ENCODE results near the gene CACNA2D3. TPM values are rescaled to one million over a fixed set of nuclear protein-coding genes. Genes with fewer than 3 reads are reported as not detected.

The CACNA2D3 gene
- total RNA-seq, 2 experiments from 2014 or later: not detected

DNA sequence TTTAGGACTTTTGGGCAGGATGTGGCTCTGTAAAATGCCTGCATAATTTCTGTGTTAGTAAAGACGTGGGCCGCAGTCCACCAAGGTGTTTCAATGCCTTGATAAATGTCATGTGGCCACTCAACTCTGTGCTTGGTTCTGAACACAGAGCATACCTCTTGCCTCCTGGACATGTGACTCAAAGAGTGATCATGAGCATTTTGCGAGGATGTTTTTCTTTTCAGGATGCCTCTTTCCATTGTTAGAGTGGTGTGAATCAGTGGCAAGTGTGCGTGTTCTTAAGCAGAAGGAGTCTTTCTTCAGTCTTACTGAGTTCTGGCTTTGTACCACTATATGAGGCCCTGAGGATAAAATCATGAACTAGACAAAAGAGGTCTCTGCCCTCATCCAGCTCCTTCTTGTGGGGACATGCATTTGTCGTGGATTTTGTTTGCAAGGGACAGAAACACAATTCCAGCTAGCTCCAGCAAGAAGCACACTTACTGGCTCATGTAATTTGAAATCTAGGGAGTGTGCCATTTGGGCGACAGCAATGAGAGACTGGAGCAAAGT, 442.1 kb downstream of the CACNA2D3 start:
- POLR2A ChIA-PET: no interaction called here
- no peak for DNase-seq
- Mint-ChIP-seq H3K27ac (no peak overlapping the region), H3K36me3 (no peaks in the 10 kb centered on the region), H3K27me3 (no peaks in the 10 kb centered on the region), H3K4me1 (ENCODE audit: low read depth) (no peaks in the 10 kb centered on the region), H3K9me3 (no peaks in the 10 kb centered on the region), H3K4me3 (no peak overlapping the region)
- intact Hi-C loops (cut with micrococcal nuclease): no loop called here
- CTCF ChIA-PET: no interaction called here

DNA sequence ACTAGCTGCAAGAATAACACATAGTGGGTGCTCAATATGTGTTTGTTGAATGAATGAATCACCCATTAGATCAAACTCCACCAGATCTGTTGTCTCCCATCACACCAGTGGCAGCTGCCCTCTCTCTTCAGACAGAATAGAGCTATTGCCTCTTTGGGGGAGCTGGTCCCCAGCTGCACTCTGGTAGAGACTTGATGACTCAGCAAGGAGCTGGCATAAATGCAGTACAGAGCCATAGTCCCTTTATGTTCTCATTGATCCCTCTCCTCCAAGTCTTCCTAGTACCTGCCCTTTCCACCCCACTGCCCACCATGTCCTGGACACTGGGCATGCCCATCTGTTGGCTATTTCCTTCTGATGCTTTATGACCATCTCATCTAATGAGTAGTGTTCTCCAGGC, 443.6 kb downstream of the CACNA2D3 start:
- ChIA-PET CTCF (no interaction called here), POLR2A (no interaction called here)
- no peaks in the 10 kb centered on the region for H3K9me3 Mint-ChIP-seq
- H3K4me1 Mint-ChIP-seq (ENCODE audit: low read depth): no peaks in the 10 kb centered on the region
- H3K4me3 Mint-ChIP-seq: no peak overlapping the region
- H3K36me3 Mint-ChIP-seq: no peaks in the 10 kb centered on the region
- no peaks in the 10 kb centered on the region for H3K27me3 Mint-ChIP-seq
- intact Hi-C loops (cut with micrococcal nuclease): no loop called here
- DNase-seq: no peak
- no peak overlapping the region for H3K27ac Mint-ChIP-seq

DNA sequence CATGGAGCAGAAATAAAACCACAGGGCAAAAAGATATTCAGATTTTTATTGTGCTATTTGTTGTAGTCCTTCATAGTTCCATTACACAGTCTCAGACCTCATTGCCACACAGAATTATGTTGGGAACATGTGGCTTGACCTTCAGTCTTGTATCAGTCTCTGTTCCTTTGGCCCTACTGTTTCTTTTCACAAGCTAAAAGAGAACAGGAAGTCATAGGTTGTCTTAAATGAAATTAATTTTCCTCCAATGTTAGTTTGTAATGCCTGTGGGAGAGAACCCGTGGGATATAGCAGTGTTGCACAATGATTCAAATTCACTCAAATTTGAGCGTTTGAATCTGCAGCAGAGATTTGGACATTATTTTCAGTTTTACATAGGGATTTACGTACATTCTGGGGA, 445.6 kb downstream of the CACNA2D3 start:
- Mint-ChIP-seq H3K4me3 (no peak overlapping the region), H3K27ac (no peak overlapping the region), H3K27me3 (no peaks in the 10 kb centered on the region), H3K9me3 (no peaks in the 10 kb centered on the region), H3K36me3 (no peaks in the 10 kb centered on the region), H3K4me1 (ENCODE audit: low read depth) (no peaks in the 10 kb centered on the region)
- ChIA-PET POLR2A (no interaction called here), CTCF (no interaction called here)
- DNase-seq: no peak
- intact Hi-C loops (cut with micrococcal nuclease): no loop called here

DNA sequence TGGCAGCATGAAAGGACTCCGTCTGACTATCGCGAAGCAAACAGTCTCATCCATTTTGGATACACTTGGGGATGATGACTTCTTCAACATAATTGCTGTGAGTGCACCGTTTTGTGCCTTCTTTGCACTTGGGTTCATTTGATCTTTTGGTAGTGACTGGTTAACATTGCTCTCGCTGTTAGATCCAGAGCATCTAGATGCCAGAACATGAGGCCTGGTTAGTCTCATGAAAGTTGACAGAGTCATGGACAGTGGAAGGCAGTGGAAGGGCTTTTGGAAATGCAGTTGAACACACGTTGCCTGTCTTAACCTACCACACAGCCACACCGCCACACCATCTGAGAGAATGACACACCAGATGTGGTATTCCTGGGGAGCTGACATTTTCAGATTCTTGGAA, 447.7 kb downstream of the CACNA2D3 start:
- no peak for DNase-seq
- H3K4me1 Mint-ChIP-seq (ENCODE audit: low read depth): no peaks in the 10 kb centered on the region
- no peak overlapping the region for H3K4me3 Mint-ChIP-seq
- ChIA-PET CTCF (no interaction called here), POLR2A (no interaction called here)
- H3K9me3 Mint-ChIP-seq: no peaks in the 10 kb centered on the region
- H3K27ac Mint-ChIP-seq: no peak overlapping the region
- H3K36me3 Mint-ChIP-seq: no peaks in the 10 kb centered on the region
- intact Hi-C loops (cut with micrococcal nuclease): no loop called here
- H3K27me3 Mint-ChIP-seq: no peaks in the 10 kb centered on the region

DNA sequence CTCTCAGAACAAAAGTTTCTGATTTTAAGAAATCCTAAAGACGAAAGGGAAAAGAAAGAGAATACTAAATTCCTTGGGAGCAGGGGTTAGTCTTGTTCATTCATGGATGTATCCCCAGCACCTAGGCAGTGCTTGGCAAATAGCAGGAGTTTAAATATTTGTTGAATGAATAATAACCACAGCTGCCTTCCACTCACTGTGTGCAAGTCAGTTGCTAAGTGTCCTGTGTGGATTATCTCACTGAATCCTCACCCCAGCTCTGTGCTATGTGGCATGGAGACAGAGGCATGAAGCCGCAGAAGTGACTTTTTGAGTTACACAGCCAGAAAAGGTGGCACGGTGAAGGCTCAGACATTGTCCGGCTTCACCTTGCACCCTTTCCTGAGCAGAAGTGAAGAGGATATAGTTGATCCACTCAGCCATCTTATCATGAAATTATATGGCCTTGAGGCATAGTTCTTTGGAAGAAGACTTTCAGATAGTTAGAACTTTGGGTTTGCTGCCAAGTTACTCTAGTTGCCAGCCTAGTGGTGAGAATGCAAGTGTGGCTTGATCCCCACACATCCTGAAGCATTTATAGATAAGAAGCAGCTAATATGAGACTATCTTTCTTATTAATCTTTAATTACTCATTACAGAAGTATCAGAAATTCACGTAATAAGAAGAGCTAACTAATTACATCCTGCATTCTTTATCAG, 450.0 kb downstream of the CACNA2D3 start:
- Mint-ChIP-seq H3K9me3 (no peaks in the 10 kb centered on the region), H3K36me3 (no peaks in the 10 kb centered on the region), H3K27me3 (no peaks in the 10 kb centered on the region), H3K27ac (no peak overlapping the region), H3K4me3 (no peak overlapping the region), H3K4me1 (ENCODE audit: low read depth) (no peaks in the 10 kb centered on the region)
- ChIA-PET CTCF (no interaction called here), POLR2A (no interaction called here)
- intact Hi-C loops (cut with micrococcal nuclease): no loop called here
- no peak for DNase-seq

DNA sequence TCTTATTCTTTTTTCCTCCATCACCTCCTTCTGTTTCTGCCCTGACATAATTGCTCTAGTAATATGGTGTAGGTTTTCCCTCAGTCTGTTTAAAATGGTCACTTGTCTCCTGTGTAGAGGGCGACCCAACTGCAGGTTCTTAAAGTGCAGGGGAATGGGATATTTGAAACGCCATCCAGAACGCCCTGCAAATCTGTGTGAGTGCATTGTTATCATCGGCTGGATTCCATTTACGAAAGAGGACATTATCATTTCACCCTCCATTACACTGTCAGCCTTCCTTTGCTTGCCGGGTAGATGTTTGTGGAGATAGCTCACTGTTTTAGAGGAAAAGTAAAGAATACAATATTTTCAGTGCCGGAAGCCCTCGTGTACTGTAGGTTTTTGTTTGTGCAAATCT, 451.5 kb downstream of the CACNA2D3 start:
- no peaks in the 10 kb centered on the region for H3K9me3 Mint-ChIP-seq
- no peak overlapping the region for H3K27ac Mint-ChIP-seq
- intact Hi-C loops (cut with micrococcal nuclease): no loop called here
- H3K36me3 Mint-ChIP-seq: no peaks in the 10 kb centered on the region
- DNase-seq: no peak
- ChIA-PET CTCF (no interaction called here), POLR2A (no interaction called here)
- H3K27me3 Mint-ChIP-seq: no peaks in the 10 kb centered on the region
- H3K4me3 Mint-ChIP-seq: no peak overlapping the region
- H3K4me1 Mint-ChIP-seq (ENCODE audit: low read depth): no peaks in the 10 kb centered on the region

DNA sequence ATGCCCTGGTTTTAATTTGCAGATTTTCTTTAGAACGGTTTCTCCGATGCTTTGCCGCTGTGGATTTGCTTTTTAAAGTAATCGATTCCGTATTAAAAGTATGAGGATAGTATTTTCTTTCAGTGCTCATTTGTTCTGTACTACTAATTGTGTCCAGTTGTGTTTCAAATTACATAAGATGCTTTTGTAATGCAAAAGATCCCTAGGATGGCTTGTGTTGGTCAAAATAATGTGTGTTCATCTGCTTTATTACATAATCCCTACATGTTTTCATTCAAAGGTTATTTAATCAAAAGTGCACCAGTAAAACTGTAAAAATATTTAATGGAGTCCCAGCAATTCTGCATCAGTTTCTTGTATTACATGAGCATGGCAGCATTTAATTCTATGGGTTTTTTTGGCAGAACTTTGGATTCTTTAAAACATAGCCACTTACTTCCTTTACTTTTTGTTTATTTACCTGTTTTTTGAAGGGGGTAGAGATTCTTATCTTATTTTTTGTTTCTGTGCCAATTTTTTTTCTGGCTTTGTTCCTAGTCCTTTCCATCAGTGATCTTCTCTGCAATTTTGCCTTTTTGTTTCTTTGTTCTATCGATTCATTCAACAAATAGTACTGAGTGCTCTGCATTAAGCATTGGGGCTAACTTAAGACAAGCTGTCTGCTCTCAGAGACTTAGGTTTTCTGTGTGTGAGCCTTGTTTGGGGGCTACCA, 452.7 kb downstream of the CACNA2D3 start:
- ChIA-PET CTCF (no interaction called here), POLR2A (no interaction called here)
- DNase-seq: no peak
- Mint-ChIP-seq H3K4me1 (ENCODE audit: low read depth) (no peaks in the 10 kb centered on the region), H3K27me3 (no peaks in the 10 kb centered on the region), H3K9me3 (peaks cover 3% of the 10 kb centered on the region), H3K36me3 (no peaks in the 10 kb centered on the region), H3K27ac (no peak overlapping the region), H3K4me3 (no peak overlapping the region)
- intact Hi-C loops (cut with micrococcal nuclease): no loop called here

DNA sequence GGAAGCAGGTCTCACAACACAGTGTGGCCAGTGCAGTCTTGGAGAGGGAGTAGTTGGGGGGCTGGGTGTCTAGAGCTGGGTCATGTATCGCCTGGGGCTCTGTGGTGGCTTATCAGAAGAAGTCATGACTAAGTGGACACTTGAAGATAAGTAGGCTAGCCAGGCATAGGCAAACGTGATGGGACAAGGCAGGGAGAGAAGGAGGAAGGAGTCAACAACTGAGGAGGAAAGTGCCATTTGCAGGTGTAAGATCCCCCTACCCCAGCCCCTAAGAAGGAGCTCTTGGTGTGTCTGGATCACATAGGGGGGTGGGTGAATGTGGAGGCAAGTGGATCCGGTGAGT, 453.2 kb downstream of the CACNA2D3 start:
- no peaks in the 10 kb centered on the region for H3K36me3 Mint-ChIP-seq
- intact Hi-C loops (cut with micrococcal nuclease): no loop called here
- H3K27me3 Mint-ChIP-seq: no peaks in the 10 kb centered on the region
- peaks cover 3% of the 10 kb centered on the region for H3K9me3 Mint-ChIP-seq
- no peaks in the 10 kb centered on the region for H3K4me1 Mint-ChIP-seq (ENCODE audit: low read depth)
- ChIA-PET CTCF (no interaction called here), POLR2A (no interaction called here)
- H3K4me3 Mint-ChIP-seq: no peak overlapping the region
- DNase-seq: no peak
- H3K27ac Mint-ChIP-seq: no peak overlapping the region

DNA sequence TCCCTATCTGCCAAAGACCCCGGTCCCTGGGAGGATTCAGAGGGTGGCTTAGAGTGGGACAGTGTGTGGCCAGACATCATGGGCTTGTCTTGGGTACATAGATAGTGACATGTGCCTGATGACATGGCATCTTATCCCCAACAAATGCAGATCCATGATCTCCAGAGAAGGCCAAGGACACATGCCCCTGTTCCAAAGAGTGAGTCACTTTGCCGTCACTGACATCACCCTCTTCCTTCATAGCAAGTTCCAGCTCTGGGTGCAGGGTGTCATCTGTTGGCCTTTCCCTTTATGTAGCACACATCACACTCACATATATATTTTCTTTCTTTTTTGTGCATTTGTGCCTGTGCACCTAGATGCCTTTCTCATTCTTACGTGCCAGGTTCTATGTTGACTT, 455.0 kb downstream of the CACNA2D3 start:
- Mint-ChIP-seq H3K27ac (no peak overlapping the region), H3K4me3 (no peak overlapping the region), H3K27me3 (no peaks in the 10 kb centered on the region), H3K9me3 (peaks cover 3% of the 10 kb centered on the region), H3K36me3 (no peaks in the 10 kb centered on the region), H3K4me1 (ENCODE audit: low read depth) (no peaks in the 10 kb centered on the region)
- ChIA-PET CTCF (no interaction called here), POLR2A (interaction anchor here (0.6 kb wide), 1 partner anchor 60 kb away, joined by 3 read pairs; no protein-coding TSS in a partner anchor)
- DNase-seq: no peak
- intact Hi-C loops (cut with micrococcal nuclease): no loop called here

DNA sequence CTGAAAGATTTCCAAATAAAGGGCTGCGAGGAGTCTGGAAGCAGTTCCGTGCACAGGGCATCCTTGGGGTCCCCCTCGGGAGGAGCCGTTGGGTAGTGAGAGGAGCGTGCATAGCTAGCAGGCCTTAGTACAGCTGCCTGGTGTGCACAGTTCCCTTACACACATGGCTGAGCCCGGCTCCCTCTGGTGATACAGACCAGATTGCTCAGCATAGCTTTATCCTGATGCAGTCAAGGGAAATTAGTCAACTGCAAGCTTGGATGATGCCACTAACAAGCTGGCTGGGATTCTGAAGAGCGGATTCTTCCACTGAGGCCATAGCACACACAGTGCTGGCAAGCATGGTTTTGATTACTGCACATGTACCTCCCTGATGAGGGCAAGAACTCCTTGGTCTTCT, 456.1 kb downstream of the CACNA2D3 start:
- Mint-ChIP-seq H3K9me3 (peaks cover 3% of the 10 kb centered on the region), H3K27ac (no peak overlapping the region), H3K4me1 (ENCODE audit: low read depth) (no peaks in the 10 kb centered on the region), H3K36me3 (no peaks in the 10 kb centered on the region), H3K27me3 (no peaks in the 10 kb centered on the region), H3K4me3 (no peak overlapping the region)
- CTCF ChIA-PET: no interaction called here
- intact Hi-C loops (cut with micrococcal nuclease): no loop called here
- POLR2A ChIA-PET: no interaction called here
- no peak for DNase-seq

DNA sequence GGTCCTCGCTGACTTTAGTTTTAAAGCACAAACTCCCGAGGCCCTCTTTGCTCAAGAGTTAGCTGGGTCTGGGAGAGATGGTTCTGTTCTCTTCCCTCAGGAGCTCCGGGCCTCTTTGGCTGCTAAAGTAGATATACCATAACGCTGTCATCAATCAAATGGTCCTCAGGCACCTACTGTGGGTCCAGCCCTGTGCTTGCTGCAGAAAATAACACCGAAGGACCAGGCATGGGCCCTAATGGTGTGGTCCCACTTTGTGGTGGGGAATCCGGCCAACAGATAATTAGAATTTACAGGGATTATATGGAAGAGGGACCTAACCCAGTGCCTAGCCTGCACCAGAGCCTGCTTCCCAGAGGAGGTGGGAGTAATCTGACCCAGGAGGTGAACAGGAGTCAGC, 458.1 kb downstream of the CACNA2D3 start:
- Mint-ChIP-seq H3K27me3 (no peaks in the 10 kb centered on the region), H3K4me1 (ENCODE audit: low read depth) (no peaks in the 10 kb centered on the region), H3K36me3 (no peaks in the 10 kb centered on the region), H3K9me3 (peaks cover 3% of the 10 kb centered on the region), H3K4me3 (no peak overlapping the region), H3K27ac (no peak overlapping the region)
- intact Hi-C loops (cut with micrococcal nuclease): no loop called here
- no peak for DNase-seq
- POLR2A ChIA-PET: no interaction called here
- CTCF ChIA-PET: no interaction called here

DNA sequence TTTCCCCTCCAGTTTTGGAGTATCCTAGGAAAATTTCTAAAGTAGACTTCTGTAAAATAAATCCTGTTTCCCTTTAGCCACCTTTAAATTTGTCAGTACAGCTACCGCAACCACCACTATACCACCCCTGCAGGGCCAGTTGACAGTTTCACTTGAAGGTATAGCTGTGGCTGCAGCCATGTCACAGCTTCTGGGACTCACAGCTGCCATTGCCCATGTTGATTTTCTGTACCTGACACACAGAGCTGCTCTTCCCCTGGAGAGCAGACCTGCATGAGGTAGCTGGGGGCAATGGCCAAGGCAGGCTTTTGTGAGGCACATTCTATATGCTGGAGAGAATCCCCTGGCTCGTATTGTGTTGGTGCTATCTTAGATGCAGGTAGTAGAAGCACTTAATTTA, 460.1 kb downstream of the CACNA2D3 start:
- intact Hi-C loops (cut with micrococcal nuclease): no loop called here
- H3K27ac Mint-ChIP-seq: no peak overlapping the region
- CTCF ChIA-PET: no interaction called here
- H3K27me3 Mint-ChIP-seq: no peaks in the 10 kb centered on the region
- no peak overlapping the region for H3K4me3 Mint-ChIP-seq
- no peaks in the 10 kb centered on the region for H3K4me1 Mint-ChIP-seq (ENCODE audit: low read depth)
- POLR2A ChIA-PET: no interaction called here
- DNase-seq: no peak
- H3K9me3 Mint-ChIP-seq: peaks cover 3% of the 10 kb centered on the region
- no peaks in the 10 kb centered on the region for H3K36me3 Mint-ChIP-seq

DNA sequence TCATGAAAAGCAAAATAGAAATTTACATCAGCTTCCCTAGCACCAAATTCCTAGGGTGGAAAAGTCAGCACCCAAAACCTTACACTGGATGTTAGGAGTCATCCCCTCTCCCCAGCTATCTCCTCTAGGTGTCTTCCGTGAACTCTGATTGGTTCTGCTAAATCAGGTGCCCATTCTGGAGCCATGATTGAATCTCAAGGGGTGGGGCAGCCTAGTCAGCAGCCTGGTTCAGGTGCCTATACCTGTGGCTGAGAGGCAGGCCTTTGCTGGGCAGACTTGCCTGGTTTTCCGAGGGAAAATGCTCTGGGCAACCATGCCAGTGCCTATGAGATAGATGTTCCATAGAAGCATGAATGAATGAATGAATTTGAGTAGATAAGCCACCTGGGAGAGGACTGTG, 468.8 kb downstream of the CACNA2D3 start:
- Mint-ChIP-seq H3K9me3 (no peaks in the 10 kb centered on the region), H3K27ac (no peak overlapping the region), H3K36me3 (no peaks in the 10 kb centered on the region), H3K27me3 (no peaks in the 10 kb centered on the region), H3K4me1 (ENCODE audit: low read depth) (no peaks in the 10 kb centered on the region), H3K4me3 (no peak overlapping the region)
- intact Hi-C loops (cut with micrococcal nuclease): no loop called here
- ChIA-PET POLR2A (no interaction called here), CTCF (no interaction called here)
- no peak for DNase-seq

All from activated CD4-positive, alpha-beta memory T cell treated with anti-CD3 and anti-CD28 coated beads for 36 hours (primary cell).